Activated CD4-positive, CD25-positive, alpha-beta regulatory T cell (primary cell): ENCODE measurements around the gene CPSF6.
"Not testable (repeated sequence)": the region's sequence is repeated elsewhere in the genome, so short reads cannot be mapped to it uniquely, and the experiment has no call there.

Source experiments
- DNase-seq, 4 experiments: peaks; one replicate each; lab custom pipeline; 2025; lab: John Stamatoyannopoulos, UW

CPSF6 gene

GRCh38 chr12:69262264-69262974 lies 23.1 kb downstream of the CPSF6 start:
- DNase-seq: no peak

DNA sequence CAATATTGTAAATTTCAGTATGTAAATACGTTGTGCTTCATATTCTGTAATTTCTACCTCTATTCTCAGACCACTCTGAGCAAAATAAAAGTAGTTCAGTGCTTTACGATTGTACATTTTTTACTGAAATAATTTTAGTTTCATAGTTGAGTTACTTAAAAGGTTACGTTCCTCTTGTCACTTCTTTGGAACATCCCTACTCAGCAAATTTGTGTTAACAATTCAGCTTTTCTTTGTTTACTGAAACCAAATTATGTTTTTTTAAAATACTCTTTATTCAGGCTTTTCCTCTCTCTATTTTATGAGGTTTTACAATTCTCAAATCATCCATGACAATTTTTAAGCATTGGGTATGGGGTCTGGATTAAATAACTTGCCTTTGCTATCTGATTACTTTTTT lies 25.8 kb downstream of the CPSF6 start:
- no peak for DNase-seq

DNA sequence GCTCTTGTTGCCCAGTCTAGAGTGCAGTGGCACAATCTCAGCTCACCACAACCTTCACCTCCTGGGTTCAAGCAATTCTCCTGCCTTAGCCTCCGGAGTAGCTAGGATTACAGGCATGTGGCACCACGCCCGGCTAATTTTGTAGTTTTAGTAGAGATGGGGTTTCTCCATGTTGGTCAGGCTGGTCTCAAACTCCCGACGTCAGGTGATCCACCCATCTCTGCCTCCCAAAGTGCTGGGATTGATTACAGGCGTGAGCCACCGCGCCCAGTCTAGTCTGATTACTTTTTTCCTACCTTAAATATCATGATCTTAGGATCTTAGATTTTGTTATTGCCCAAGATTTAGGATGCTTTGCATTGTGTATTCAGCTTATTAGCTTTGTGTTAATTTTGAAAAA lies 26.3 kb downstream of the CPSF6 start:
- not testable (repeated sequence) for DNase-seq

DNA sequence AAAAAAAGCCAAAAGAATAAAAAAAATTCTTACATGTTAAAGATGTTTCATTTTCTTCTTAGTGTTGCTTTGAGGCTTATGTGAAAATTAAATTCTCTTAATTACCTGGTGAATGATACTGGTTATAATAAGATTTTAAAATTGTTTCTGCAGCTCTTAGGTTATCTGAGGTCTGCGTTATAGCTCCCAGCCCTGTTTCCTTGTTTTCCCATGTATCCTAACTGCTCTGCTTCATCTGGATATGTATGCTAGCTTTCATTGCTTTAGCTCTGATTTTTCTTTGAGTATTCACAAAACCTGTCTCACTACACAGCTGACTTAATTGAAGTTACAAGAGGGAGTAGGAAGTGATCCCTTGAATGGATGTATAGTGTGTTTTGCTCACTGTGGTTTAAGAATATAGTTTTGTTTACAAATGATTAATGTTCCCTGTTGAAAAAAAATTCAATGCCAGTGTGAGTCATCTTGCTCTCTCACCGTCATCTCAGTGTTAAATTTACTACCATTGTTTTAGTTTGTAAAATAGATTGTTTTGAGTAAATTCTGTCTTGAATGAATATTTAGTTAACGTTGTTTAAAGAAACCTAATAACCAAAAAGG lies 26.8 kb downstream of the CPSF6 start:
- DNase-seq: no peak

DNA sequence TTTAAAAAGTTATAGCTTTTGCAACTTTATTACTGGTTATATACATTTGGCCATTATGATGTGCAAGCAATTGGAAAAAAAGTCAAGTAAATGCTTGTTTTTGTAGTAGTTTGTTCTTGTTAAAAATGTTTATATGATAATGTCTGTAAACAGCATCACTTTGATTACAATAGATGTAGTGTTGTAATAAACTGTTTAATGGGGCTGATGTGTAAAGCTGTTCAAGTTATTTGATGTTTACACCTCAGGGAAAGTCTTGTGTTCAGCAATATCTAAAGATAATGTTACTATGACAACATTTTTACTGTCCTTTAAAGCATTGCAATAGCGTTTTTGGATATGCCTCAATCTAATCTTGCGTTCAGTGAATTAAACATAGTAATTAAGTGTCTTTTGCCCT lies 30.4 kb downstream of the CPSF6 start:
- no peak for DNase-seq

GRCh38 chr12:69272511-69272910 lies 33.1 kb downstream of the CPSF6 start:
- no peak for DNase-seq

DNA sequence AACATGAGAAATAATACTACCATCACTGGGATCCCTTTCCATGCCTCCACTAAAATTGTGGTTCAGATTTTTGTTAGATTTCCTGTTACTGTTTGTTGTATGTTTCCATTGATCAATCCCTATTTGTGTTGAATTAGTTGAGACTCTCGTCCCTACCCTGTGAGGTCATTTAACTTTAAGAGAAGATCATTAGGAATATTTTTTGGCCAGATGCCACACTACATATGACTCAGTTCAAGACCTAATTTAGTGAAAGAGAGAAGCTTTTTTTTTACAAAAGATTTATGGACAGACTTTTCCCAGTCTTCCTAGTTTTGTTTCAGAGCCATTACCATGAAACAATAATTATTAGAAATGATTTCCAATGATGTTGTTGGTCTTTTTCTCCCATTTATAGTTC lies 35.5 kb downstream of the CPSF6 start:
- DNase-seq: no peak

GRCh38 chr12:69275471-69275891 lies 36.1 kb downstream of the CPSF6 start:
- no peak for DNase-seq

GRCh38 chr12:69278814-69279782 lies 39.7 kb downstream of the CPSF6 start:
- no peak for DNase-seq

DNA sequence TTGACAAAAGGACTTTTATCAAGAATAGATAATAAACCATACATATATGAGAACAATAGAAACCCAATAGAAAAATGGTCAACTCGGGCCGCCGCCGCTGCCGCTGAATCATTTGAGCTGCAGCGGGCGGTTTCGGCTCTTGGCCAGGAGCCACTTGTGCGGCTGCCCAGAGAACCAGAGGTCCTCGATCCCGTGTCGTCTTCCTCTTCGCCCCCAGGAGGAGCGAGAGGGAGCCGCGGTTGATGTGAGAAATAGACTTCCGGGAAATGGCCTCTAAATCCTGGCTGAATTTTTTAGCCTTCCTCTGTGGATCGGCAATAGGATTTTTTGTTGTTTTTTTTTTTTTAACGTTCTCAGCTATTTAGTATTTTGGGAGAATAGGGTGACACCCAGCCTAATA lies 44.8 kb downstream of the CPSF6 start:
- DNase-seq: no peak

- DNase-seq: no peak
These were observed 48.2 kb downstream of the CPSF6 start for GRCh38 chr12:69287556-69287955.

DNA sequence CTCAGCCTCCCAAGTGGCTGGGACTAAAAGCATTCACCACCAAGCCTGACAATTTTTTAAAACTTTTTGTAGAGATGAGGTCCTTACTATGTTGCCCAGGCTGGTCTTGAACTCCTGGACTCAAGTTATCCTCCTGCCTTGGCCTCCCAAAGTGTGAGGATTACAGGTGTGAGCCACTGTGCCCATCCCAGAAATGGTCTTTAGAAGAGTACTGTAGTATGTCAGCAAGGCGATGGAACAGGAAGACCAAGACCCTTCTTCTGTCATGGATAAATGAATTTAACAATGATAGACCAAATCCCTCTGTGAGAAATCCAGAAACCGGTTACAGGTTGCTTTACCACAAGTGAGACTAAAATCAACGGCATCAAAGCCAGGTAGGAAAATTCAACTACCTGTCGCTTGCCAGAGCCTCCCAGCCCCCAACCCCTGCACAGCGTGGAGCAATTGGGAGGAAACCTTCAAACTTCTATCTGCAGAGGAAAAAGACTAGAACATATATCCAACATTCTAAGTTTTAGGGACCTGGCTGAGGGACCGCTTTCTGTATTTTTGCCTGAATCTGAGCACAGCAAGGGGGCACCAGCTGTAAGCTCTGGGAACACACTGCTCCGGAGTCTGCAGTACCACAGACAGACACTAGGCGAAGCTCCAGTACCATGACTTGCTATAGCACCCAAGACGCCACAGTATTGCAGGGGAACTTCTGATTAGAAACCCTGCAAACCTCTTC lies 51.3 kb downstream of the CPSF6 start:
- DNase-seq: peak; percentile 36 to 59 (median 58)

- DNase-seq: no peak
These were observed 51.9 kb downstream of the CPSF6 start for GRCh38 chr12:69291278-69291593.

DNA sequence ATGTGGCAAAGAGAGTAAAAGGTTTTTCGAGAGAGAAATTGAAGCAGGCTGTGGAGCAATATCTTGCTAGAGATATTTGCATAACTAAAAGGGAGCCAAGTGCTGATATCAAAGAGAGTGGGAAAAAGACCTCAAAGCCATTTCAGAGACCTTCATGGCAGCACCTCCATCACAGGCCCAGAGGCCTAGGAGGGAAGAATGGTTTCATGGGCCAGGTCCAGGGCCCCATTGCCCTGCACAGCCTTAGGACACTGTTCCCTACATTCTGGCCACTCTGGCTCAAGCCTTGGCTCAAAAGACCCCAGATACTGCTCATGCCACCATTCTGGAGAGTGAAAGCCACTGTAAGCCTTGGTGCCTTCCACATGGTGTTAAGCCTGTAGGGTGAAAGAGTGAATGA lies 58.8 kb downstream of the CPSF6 start:
- no peak for DNase-seq

GRCh38 chr12:69298947-69299346 lies 59.6 kb downstream of the CPSF6 start:
- no peak for DNase-seq

DNA sequence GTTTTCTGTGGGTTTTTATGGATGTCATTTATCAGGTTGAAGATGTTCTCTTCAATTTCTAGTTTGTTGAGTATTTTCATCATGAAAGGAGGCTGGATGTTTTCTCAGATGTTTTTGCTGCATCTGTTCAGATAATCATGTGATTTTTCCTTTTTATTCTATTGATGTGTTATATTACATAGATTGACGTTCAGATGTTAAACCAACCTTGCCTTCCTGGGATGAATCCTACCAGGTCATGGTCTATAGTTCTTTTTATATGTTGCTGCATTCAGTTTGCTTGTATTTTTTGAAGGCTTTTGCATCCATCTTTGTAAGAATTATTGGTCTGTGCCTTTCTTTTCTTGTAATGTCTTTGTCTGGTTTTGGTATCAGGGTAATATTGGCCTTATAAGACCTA lies 64.9 kb downstream of the CPSF6 start:
- DNase-seq: no peak

DNA sequence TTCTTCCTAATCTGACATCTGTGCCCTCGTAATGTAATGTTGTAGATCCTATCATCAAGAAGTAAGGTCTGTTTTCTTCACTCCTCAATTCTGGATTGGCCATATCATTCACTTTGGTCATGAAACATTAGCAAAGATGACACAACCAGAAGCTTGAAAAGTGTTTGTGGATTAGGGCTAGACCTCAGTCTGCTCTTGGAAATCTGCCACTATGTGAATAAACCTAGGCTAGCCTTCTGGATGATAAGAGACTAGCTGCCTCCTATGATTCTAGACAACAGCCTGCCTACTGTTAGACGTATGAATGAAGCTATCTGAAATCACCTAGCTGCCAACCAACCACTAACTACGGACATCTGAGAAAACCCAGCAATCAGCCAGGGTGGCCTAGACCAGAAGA lies 70.1 kb downstream of the CPSF6 start:
- DNase-seq: no peak

GRCh38 chr12:69313209-69313608 lies 73.8 kb downstream of the CPSF6 start:
- no peak for DNase-seq

- DNase-seq: not testable (repeated sequence)
These were observed 77.4 kb downstream of the CPSF6 start for GRCh38 chr12:69316784-69317183.

DNA sequence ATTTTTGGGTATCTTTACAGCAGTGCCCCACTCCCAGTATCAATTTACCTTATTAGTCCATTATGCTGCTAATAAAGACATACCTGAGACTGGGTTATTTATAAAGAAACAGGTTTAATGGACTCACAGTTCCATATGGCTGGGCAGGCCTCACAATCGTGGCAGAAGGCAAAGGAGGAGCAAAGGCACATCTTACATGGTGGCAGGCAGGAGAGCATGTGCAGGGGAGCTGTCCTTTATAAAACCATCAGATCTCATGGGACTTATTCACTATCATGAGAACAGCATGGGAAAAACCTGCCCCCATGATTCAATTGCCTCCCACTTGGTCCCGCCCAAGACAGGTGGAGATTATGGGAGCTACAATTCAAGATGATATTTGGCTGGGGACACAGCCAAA lies 77.9 kb downstream of the CPSF6 start:
- not testable (repeated sequence) for DNase-seq

GRCh38 chr12:69318225-69318624 lies 78.9 kb downstream of the CPSF6 start:
- no peak for DNase-seq

- no peak for DNase-seq
These were observed 82.0 kb downstream of the CPSF6 start for GRCh38 chr12:69321351-69321750.
